ENCODE results near the gene LDLRAD4.

The LDLRAD4 gene

GRCh38 chr18:13416208-13416607 is 197.6 kb downstream of the LDLRAD4 start:
- no peak for DNase-seq

GRCh38 chr18:13416848-13417247 is 198.3 kb downstream of the LDLRAD4 start:
- no peak for DNase-seq

- DNase-seq, result no peak
Observed at GRCh38 chr18:13418013-13418710, 199.6 kb downstream of the LDLRAD4 start.

GRCh38 chr18:13420969-13421686 is 202.6 kb downstream of the LDLRAD4 start:
- DNase-seq, result no peak

DNA sequence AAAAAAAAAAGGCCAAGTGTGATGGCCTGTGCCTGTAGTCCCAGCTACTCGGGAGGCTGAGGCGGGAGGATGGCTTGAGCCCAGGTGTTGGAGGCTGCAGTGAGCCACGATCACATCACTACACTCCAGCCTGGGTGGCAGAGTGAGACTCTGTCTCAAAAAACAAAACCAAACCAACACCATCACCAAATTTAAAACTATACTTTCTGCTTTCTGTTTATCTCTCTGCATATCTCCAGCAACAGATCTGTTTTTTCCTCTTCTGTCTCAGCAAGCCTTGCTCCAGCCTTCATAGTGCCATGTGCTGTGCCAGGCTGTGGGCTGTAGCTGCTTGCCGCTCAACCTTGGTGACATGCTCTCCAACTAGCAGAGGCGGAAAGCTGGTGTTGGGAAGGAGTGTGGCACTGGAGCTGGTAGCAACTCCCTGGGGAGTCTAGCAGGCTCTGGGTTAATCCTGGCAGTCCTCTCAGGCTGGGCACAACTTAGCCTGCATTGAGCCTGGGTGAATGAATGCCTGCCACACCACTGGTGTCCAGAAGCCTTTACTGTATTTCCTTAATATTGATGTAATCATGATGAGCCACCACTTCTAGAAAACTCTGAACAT is 204.1 kb downstream of the LDLRAD4 start:
- no peak for DNase-seq

DNA sequence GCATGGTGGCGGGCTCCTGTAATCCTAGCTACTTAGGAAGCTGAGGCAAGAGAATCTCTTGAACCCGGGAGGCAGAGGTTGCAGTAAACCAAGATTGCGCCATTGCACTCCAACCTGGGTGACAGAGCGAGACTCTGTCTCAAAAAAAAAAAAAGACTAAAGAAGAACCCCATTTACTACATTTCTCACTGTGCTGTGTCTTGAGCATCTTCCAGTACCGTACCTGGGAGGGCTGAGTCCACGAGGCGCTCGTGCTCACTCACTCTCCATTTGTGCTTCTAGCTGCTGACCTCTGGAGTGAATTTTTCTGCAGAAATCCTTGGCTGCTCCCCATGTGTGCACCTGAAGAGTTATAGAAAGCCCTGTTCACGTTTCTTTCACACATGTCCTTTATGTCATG is 204.8 kb downstream of the LDLRAD4 start:
- no peak for DNase-seq

GRCh38 chr18:13424363-13424762 is 205.8 kb downstream of the LDLRAD4 start:
- DNase-seq, result no peak

DNA sequence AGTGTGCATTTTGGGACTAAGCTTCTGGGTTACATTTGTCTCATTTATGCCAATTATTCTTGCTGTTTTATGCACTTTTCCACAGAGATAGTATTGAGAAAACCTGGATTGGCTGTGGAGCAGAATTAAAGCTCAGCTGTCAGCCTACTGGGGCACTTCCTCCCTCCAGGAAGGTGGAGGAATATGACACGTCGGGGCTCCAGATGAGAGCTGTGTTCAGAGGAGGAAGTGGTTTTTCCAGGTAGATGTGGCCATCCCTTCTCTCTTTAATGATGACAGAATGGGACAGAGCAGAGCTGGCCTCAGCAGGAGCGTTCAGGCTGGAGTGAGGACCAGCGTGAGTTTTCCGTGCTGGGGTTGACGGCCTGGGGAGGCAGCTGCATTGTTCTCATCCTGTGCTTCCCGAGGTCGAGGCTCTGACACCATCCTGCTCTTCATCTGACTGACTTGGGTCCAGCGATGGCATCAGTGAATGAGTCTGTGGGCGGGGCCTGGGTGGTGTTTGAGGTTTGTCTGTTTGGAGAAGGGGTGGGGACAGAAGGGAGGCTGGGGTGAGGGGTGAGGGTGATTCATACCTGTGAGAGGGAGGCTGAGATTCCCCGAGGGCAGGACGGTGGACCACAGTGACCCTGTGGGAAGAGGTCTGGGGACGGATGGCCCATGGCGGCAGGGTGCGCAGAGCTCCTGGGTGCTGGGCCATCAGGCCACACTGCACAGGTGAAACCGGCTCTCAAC is 207.0 kb downstream of the LDLRAD4 start:
- DNase-seq, result no peak

DNA sequence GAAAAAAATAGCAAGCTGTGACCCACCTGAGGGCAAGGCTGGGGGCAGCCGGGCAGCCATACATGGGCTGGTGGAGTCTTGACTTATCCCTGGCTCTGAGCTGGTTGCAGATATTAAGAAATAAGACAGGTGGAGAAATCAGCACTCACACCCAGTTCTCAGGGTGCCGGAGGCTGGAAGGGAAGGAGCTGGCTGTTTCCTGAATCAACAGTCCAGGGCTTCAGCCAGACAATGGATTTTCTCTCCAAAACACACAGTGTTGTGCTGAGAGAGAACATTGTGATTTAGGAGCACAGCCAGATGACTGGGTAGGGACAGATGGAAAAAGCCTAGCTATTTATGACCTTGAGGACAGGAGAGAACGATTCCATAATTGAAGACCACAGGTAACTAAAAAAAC is 208.8 kb downstream of the LDLRAD4 start:
- no peak for DNase-seq

- DNase-seq, result no peak
Observed at GRCh38 chr18:13428319-13428718, 209.8 kb downstream of the LDLRAD4 start.

GRCh38 chr18:13429016-13429415 is 210.5 kb downstream of the LDLRAD4 start:
- DNase-seq, result no peak

GRCh38 chr18:13429884-13430510 is 211.4 kb downstream of the LDLRAD4 start:
- DNase-seq, result no peak

DNA sequence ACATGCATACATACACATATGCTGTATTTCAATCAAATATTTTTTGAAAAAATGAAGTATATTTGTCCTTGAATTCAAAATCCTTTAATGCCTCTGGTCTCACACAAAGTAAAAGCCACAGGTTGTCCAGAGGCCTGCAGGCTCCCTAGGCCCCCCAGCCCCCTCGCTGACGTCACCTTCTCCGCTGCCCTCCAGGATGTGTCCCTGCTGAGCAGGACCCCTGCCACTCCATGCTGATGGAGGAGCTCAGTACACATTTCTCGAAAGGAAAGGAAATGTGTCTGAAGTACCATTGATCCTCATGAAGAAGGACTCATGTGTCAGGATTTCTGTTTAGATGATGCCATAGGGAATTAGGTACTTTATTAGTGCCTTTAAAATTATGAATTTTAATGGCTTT is 212.1 kb downstream of the LDLRAD4 start:
- no peak for DNase-seq

GRCh38 chr18:13431886-13432285 is 213.3 kb downstream of the LDLRAD4 start:
- no peak for DNase-seq

GRCh38 chr18:13433125-13433524 is 214.6 kb downstream of the LDLRAD4 start:
- no peak for DNase-seq

DNA sequence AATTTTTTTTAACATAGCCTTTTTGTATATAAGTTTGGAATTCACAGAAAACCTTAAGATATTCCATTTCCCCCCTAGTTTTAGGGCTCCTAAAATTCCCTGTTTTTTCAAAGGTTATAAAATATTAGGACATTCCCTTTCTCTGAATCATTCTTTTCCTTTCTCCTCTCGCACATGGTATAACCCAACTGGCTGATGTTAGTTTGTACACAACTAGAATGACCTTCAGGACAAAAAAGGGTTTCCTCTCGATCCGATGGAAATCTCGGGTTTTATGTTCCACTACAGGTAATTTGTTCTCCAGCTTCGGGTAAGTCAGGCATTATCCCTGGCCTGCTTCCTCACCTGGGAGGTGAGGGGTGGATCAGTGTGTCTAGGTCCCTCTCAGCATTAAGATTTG is 215.1 kb downstream of the LDLRAD4 start:
- DNase-seq, result no peak

DNA sequence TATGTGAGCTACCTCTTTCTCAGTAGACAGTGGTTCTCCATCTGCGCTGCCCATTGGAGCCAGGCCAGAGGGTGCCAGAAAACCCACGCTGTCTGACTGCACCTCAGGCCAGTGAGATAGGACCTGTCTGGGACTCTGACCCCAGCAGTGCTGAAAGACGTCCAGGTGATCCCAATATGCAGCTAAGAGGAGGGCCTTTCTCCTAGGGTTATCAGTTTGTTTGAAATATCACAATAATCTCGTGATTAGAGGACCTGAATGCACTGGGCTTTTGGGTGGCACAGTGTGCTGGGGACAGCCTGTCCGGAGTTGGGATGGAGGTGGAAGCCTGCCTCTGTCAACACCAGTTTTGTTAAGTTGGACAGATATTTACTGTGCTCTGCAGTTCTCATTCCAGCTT is 216.3 kb downstream of the LDLRAD4 start:
- DNase-seq, result no peak

DNA sequence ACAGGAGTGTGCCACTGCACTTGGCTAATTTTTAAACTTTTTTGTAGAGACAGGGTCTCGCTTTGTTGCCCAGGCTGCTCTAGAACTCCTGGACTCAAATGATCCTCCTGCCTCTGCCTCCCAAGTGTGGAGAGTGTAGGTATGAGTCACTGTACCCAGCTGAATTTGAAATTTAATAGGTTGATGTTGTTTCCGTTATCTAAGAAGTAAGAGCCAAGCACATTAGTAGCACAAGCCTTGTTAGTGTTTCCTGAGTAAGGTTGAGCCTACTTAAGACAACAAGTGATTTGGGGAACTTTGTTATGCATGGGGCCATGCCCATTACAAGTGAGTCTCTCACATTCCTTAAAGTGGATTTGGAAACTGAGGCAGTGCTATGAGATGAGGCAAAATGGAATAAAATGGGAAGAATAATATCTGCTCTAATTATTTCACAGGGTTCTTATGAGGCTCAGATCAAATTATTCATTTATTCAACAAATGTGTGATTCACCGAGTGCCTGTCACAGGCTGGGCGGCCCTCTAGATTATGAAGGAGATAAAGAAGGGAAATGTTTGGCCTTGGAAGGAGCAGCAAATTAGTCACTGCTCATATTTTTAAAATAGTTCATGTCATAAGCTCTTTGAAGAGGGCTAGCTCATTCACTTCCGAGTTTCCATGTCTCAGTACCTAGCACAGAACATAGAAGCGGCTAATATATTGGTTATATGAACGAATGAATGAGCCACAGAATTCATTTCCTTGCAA is 217.2 kb downstream of the LDLRAD4 start:
- peak in 1 of 2 donors; percentile 23 for DNase-seq

GRCh38 chr18:13436576-13436975 is 218.0 kb downstream of the LDLRAD4 start:
- DNase-seq, result no peak

GRCh38 chr18:13437034-13437433 is 218.5 kb downstream of the LDLRAD4 start:
- peak in 1 of 2 donors; percentile 14 for DNase-seq

DNA sequence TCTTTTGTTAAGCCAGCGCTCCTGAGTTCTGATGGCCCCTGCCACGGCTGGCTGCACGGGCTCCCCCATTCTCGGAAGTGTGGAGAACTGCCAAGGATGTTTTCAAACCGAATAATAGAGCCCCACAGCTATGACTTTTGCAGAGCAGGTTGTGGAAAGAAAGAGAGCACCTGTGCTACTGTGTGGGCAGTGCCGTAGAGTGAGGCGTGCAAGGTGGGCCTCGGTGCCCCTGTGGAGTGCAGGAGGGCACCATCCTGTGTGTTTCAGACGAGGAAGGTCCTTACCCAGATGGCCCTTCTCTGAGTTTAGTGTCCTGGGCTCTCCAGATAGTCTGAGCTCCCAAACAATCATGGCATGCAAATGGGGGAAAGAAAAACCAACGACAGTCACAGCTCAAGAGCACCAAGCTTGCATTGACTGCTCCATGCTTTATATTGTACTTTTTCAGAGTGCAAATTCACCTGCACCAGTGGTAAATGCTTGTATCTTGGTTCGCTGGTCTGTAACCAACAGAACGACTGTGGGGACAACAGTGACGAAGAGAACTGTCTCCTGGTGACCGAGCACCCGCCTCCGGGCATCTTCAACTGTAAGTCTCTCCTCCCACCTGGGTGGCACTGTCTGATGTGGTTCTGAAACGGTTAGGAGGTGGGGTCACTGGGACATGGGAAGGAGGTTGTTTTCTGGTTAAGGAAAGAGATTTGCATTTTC is 219.4 kb downstream of the LDLRAD4 start:
- no peak for DNase-seq

Measured in bone marrow (tissue), 2 donors.